Measurements from ENCODE around the gene TNC.

Gene TNC

GRCh38 chr9:115093520-115093919 lies 24.4 kb downstream of the TNC start:
- DNase-seq: no peak

GRCh38 chr9:115090486-115090885 lies 27.5 kb downstream of the TNC start:
- no peak for DNase-seq

- no peak for DNase-seq
Measured at GRCh38 chr9:115088860-115089259, 29.1 kb downstream of the TNC start.

- no peak for DNase-seq
Measured at GRCh38 chr9:115086886-115087285, 31.1 kb downstream of the TNC start.

- no peak for DNase-seq
Measured at GRCh38 chr9:115086461-115086860, 31.5 kb downstream of the TNC start.

GRCh38 chr9:115085773-115086377 lies 32.1 kb downstream of the TNC start:
- DNase-seq: no peak

- no peak for DNase-seq
Measured at GRCh38 chr9:115084709-115085108, 33.2 kb downstream of the TNC start.

GRCh38 chr9:115084157-115084556 lies 33.8 kb downstream of the TNC start:
- DNase-seq: no peak

- DNase-seq: no peak
Measured at GRCh38 chr9:115080242-115080641, 37.7 kb downstream of the TNC start.

- no peak for DNase-seq
Measured at GRCh38 chr9:115079156-115079555, 38.8 kb downstream of the TNC start.

GRCh38 chr9:115073456-115073855 lies 44.5 kb downstream of the TNC start:
- DNase-seq: no peak

GRCh38 chr9:115071176-115071575 lies 46.8 kb downstream of the TNC start:
- no peak for DNase-seq

GRCh38 chr9:115069771-115070170 lies 48.2 kb downstream of the TNC start:
- no peak for DNase-seq

- no peak for DNase-seq
Measured at GRCh38 chr9:115069302-115069701, 48.7 kb downstream of the TNC start.

GRCh38 chr9:115068031-115068430 lies 49.9 kb downstream of the TNC start:
- DNase-seq: no peak

- no peak for DNase-seq
Measured at GRCh38 chr9:115063058-115063845, 54.7 kb downstream of the TNC start.

- DNase-seq: no peak
Measured at GRCh38 chr9:115058684-115059315, 59.2 kb downstream of the TNC start.

GRCh38 chr9:115058175-115058574 lies 59.8 kb downstream of the TNC start:
- no peak for DNase-seq

- DNase-seq: no peak
Measured at GRCh38 chr9:115057559-115057958, 60.4 kb downstream of the TNC start.

GRCh38 chr9:115050002-115050490 lies 67.9 kb downstream of the TNC start:
- DNase-seq: no peak

GRCh38 chr9:115046824-115047223 lies 71.1 kb downstream of the TNC start:
- DNase-seq: no peak

GRCh38 chr9:115046199-115046598 lies 71.8 kb downstream of the TNC start:
- no peak for DNase-seq

- no peak for DNase-seq
Measured at GRCh38 chr9:115043632-115044031, 74.3 kb downstream of the TNC start.
